Measurements from ENCODE around the gene FMO2.

The FMO2 gene

GRCh38 chr1:171243878-171244277, 58.8 kb downstream of the FMO2 start:
- H3K4me3 ChIP-seq (ENCODE audit: control insufficient read depth, low read depth, low read length) = no peak overlapping the region
- DNase-seq (ENCODE audit: low read depth) = no peak
- no peak for TF ChIP-seq CTCF (IDR thresholded peaks at IDR 0.05; ENCODE audit: control insufficient read depth, insufficient read depth, low read depth, low read length, missing control alignments)

GRCh38 chr1:171245458-171246064, 60.5 kb downstream of the FMO2 start:
- no peak for DNase-seq (ENCODE audit: low read depth)
- no peak overlapping the region for H3K4me3 ChIP-seq (ENCODE audit: control insufficient read depth, low read depth, low read length)
- peak; percentile 86 for TF ChIP-seq CTCF (IDR thresholded peaks at IDR 0.05; ENCODE audit: control insufficient read depth, insufficient read depth, low read depth, low read length, missing control alignments)

GRCh38 chr1:171247501-171247900, 62.4 kb downstream of the FMO2 start:
- no peak for DNase-seq (ENCODE audit: low read depth)
- no peak for TF ChIP-seq CTCF (IDR thresholded peaks at IDR 0.05; ENCODE audit: control insufficient read depth, insufficient read depth, low read depth, low read length, missing control alignments)
- H3K4me3 ChIP-seq (ENCODE audit: control insufficient read depth, low read depth, low read length) = no peak overlapping the region

- DNase-seq (ENCODE audit: low read depth) = no peak
- no peak within 1 kb of the TSS for H3K4me3 ChIP-seq (ENCODE audit: control insufficient read depth, low read depth, low read length)
- no peak for TF ChIP-seq CTCF (IDR thresholded peaks at IDR 0.05; ENCODE audit: control insufficient read depth, insufficient read depth, low read depth, low read length, missing control alignments)
These were observed 63.2 kb downstream of the FMO2 start, which contains the start of gene FMO1 for GRCh38 chr1:171248302-171248701. FMO1 (plus strand) TSS chr1:171248494; CDS start chr1:171258088, 9,594 bp downstream.

- H3K4me3 ChIP-seq (ENCODE audit: control insufficient read depth, low read depth, low read length) = no peak overlapping the region
- no peak for DNase-seq (ENCODE audit: low read depth)
- no peak for TF ChIP-seq CTCF (IDR thresholded peaks at IDR 0.05; ENCODE audit: control insufficient read depth, insufficient read depth, low read depth, low read length, missing control alignments)
These were observed 63.7 kb downstream of the FMO2 start for GRCh38 chr1:171248841-171249240.

- DNase-seq (ENCODE audit: low read depth) = no peak
- no peak for TF ChIP-seq CTCF (IDR thresholded peaks at IDR 0.05; ENCODE audit: control insufficient read depth, insufficient read depth, low read depth, low read length, missing control alignments)
- H3K4me3 ChIP-seq (ENCODE audit: control insufficient read depth, low read depth, low read length) = no peak overlapping the region
These were observed 65.2 kb downstream of the FMO2 start for GRCh38 chr1:171250263-171250662.

Data from AG09309 (cell line).